Trophoblast cell (in vitro differentiated cells and primary cell): ENCODE data around the gene ALOX15B.
A peak's percentile ranks its signal among the peaks of the same experiment; 100 is the strongest.

Experiments used
- DNase-seq, 2 donors: peaks; one replicate each; pipeline ENCODE4 v3.0.0-alpha.2; 2016
- H2AFZ ChIP-seq: 2 replicates; pipeline ENCODE4 v1.6.1; 2013; ENCODE audit warnings: low read length, moderate library complexity, mild to moderate bottlenecking; ENCODE audit not compliant: insufficient read depth, poor library complexity
- H2AK5ac ChIP-seq: 2 replicates; pipeline ENCODE4 v1.6.1; 2013; ENCODE audit warnings: mild to moderate bottlenecking, low read length
- H2BK120ac ChIP-seq: 2 replicates; pipeline ENCODE4 v1.6.1; 2013; ENCODE audit warnings: low read length, mild to moderate bottlenecking, moderate library complexity; ENCODE audit not compliant: insufficient read depth, poor library complexity
- H2BK12ac ChIP-seq: 2 replicates; pipeline ENCODE4 v1.6.1; 2013; ENCODE audit warnings: mild to moderate bottlenecking, low read length, moderate library complexity
- H2BK5ac ChIP-seq: 2 replicates; pipeline ENCODE4 v1.6.1; 2013; ENCODE audit warnings: low read length, low read depth, moderate library complexity, mild to moderate bottlenecking; ENCODE audit not compliant: poor library complexity
- H3K14ac ChIP-seq: 2 replicates; pipeline ENCODE4 v1.6.1; 2013; ENCODE audit warnings: mild to moderate bottlenecking, low read length
- H3K18ac ChIP-seq: 2 replicates; pipeline ENCODE4 v1.6.1; 2013; ENCODE audit warnings: mild to moderate bottlenecking, low read length
- H3K23ac ChIP-seq: 2 replicates; pipeline ENCODE4 v1.6.1; 2013; ENCODE audit warnings: low read length
- H3K27ac ChIP-seq: 2 replicates; pipeline ENCODE4 v1.5.1; 2013; ENCODE audit warnings: low read depth, mild to moderate bottlenecking, inconsistent platforms, low read length, moderate library complexity
- H3K27me3 ChIP-seq: 2 replicates; pipeline ENCODE4 v1.6.1; 2013; ENCODE audit warnings: inconsistent platforms, mild to moderate bottlenecking, low read length, moderate library complexity; ENCODE audit not compliant: insufficient read depth
- H3K36me3 ChIP-seq, 2 experiments: 1 replicate in 1 of 2; 2 replicates in 1 of 2; pipeline ENCODE4 v1.6.1; 2013; ENCODE audit warnings: low read length in 2 of 2, mild to moderate bottlenecking in 2 of 2, moderate library complexity in 1 of 2; ENCODE audit not compliant: insufficient read depth in 2 of 2, control insufficient read depth in 1 of 2
- H3K4ac ChIP-seq: 2 replicates; pipeline ENCODE4 v1.6.1; 2013; ENCODE audit warnings: low read depth, mild to moderate bottlenecking, low read length, moderate library complexity
- H3K4me1 ChIP-seq, 2 experiments: 1 replicate in 1 of 2; 2 replicates in 1 of 2; pipeline ENCODE4 v1.6.1; 2013; ENCODE audit warnings: low read length in 2 of 2, mild to moderate bottlenecking in 2 of 2, moderate library complexity in 1 of 2; ENCODE audit not compliant: insufficient read depth in 2 of 2, control insufficient read depth in 1 of 2
- H3K4me2 ChIP-seq: 2 replicates; pipeline ENCODE4 v1.6.1; 2013; ENCODE audit warnings: inconsistent platforms, mild to moderate bottlenecking, low read length, moderate library complexity
- H3K4me3 ChIP-seq: 2 replicates; pipeline ENCODE4 v1.5.1; 2013; ENCODE audit warnings: mild to moderate bottlenecking, low read depth, low read length, inconsistent platforms
- H3K79me1 ChIP-seq: one replicate; pipeline ENCODE4 v1.6.1; 2013; ENCODE audit warnings: low read length
- H3K79me2 ChIP-seq: 2 replicates; pipeline ENCODE4 v1.6.1; 2013; ENCODE audit warnings: low read length, mild to moderate bottlenecking; ENCODE audit not compliant: control insufficient read depth, insufficient read depth, poor library complexity
- H3K9ac ChIP-seq: 2 replicates; pipeline ENCODE4 v1.6.1; 2013; ENCODE audit warnings: mild to moderate bottlenecking, low read length
- H3K9me3 ChIP-seq: 2 replicates; pipeline ENCODE4 v1.6.1; 2013; ENCODE audit warnings: low read depth, mild to moderate bottlenecking, control low read depth, inconsistent platforms, low read length; ENCODE audit not compliant: insufficient read depth
- H4K12ac ChIP-seq: 2 replicates; pipeline ENCODE4 v1.6.1; 2013; ENCODE audit warnings: low read depth, mild to moderate bottlenecking, low read length, moderate library complexity
- H4K8ac ChIP-seq: 2 replicates; pipeline ENCODE4 v1.6.1; 2013; ENCODE audit warnings: low read depth, mild to moderate bottlenecking, low read length, moderate library complexity
- H4K91ac ChIP-seq: one replicate; pipeline ENCODE4 v1.6.1; 2013; ENCODE audit warnings: low read depth, mild to moderate bottlenecking, low read length, moderate library complexity
- WGBS: extraction: QIAGEN DNeasy Blood & Tissue Kit; methylation state at CpG from one replicate; pipeline ENCODE4 v1.1.7; 2013; ENCODE audit warnings: missing lambda C conversion rate; ENCODE audit not compliant: insufficient read length, insufficient coverage; ENCODE audit errors: extremely low coverage; 5-methylcytosine and 5-hydroxymethylcytosine counted together

ALOX15B gene

GRCh38 chr17:8031950-8032349 is 6.9 kb upstream of the ALOX15B start:
- H3K4me1 ChIP-seq, result no peaks in the 10 kb centered on the region
- H3K79me2 ChIP-seq, result no peaks in the 10 kb centered on the region
- H3K23ac ChIP-seq, result no peak overlapping the region
- no peak overlapping the region for H2BK12ac ChIP-seq
- no peak overlapping the region for H3K14ac ChIP-seq
- H4K91ac ChIP-seq, result no peak overlapping the region
- no peak overlapping the region for H3K27ac ChIP-seq
- no peak overlapping the region for H3K4me3 ChIP-seq
- H3K9ac ChIP-seq, result no peak overlapping the region
- no peak overlapping the region for H4K12ac ChIP-seq
- DNase-seq, result no peak
- H2BK5ac ChIP-seq, result no peak overlapping the region
- no CpG with 5 or more reads among the region's 1 CpG for WGBS
- H3K9me3 ChIP-seq, result no peaks in the 10 kb centered on the region
- no peaks in the 10 kb centered on the region for H3K27me3 ChIP-seq
- no peaks in the 10 kb centered on the region for H3K36me3 ChIP-seq
- H3K4me2 ChIP-seq, result no peak overlapping the region
- H3K4ac ChIP-seq, result no peak overlapping the region
- no peak overlapping the region for H2AK5ac ChIP-seq
- H3K79me1 ChIP-seq, result no peaks in the 10 kb centered on the region
- no peak overlapping the region for H2AFZ ChIP-seq
- H3K18ac ChIP-seq, result no peak overlapping the region
- H4K8ac ChIP-seq, result no peak overlapping the region
- no peak overlapping the region for H2BK120ac ChIP-seq

- H2BK12ac ChIP-seq, result no peak overlapping the region
- no CpG with 5 or more reads among the region's 2 CpGs for WGBS
- H2BK5ac ChIP-seq, result no peak overlapping the region
- no peak for DNase-seq
- H2BK120ac ChIP-seq, result no peak overlapping the region
- H3K23ac ChIP-seq, result no peak overlapping the region
- H3K4me2 ChIP-seq, result no peak overlapping the region
- no peak overlapping the region for H3K27ac ChIP-seq
- no peak overlapping the region for H2AFZ ChIP-seq
- no peak overlapping the region for H3K9ac ChIP-seq
- H3K14ac ChIP-seq, result no peak overlapping the region
- H3K4me1 ChIP-seq, result no peaks in the 10 kb centered on the region
- H3K79me1 ChIP-seq, result no peaks in the 10 kb centered on the region
- H3K4me3 ChIP-seq, result no peak overlapping the region
- H3K4ac ChIP-seq, result no peak overlapping the region
- H3K9me3 ChIP-seq, result no peaks in the 10 kb centered on the region
- H3K27me3 ChIP-seq, result no peaks in the 10 kb centered on the region
- H3K36me3 ChIP-seq, result no peaks in the 10 kb centered on the region
- H4K8ac ChIP-seq, result no peak overlapping the region
- H4K91ac ChIP-seq, result no peak overlapping the region
- no peak overlapping the region for H2AK5ac ChIP-seq
- H4K12ac ChIP-seq, result no peak overlapping the region
- no peaks in the 10 kb centered on the region for H3K79me2 ChIP-seq
- H3K18ac ChIP-seq, result no peak overlapping the region
Measured at GRCh38 chr17:8032442-8032841, 6.4 kb upstream of the ALOX15B start.

- no peak overlapping the region for H2BK5ac ChIP-seq
- no peak overlapping the region for H4K91ac ChIP-seq
- no CpG with 5 or more reads among the region's 11 CpGs for WGBS
- no peak overlapping the region for H2BK12ac ChIP-seq
- no peaks in the 10 kb centered on the region for H3K4me1 ChIP-seq
- peaks cover 4% of the 10 kb centered on the region for H3K27me3 ChIP-seq
- H3K79me2 ChIP-seq, result no peaks in the 10 kb centered on the region
- H3K27ac ChIP-seq, result no peak overlapping the region
- no peak overlapping the region for H3K4me2 ChIP-seq
- no peak overlapping the region for H3K9ac ChIP-seq
- no peak overlapping the region for H4K12ac ChIP-seq
- no peaks in the 10 kb centered on the region for H3K9me3 ChIP-seq
- H3K79me1 ChIP-seq, result no peaks in the 10 kb centered on the region
- no peak overlapping the region for H3K4ac ChIP-seq
- DNase-seq, result no peak
- no peak overlapping the region for H2AK5ac ChIP-seq
- no peak overlapping the region for H2BK120ac ChIP-seq
- H3K4me3 ChIP-seq, result no peak overlapping the region
- H2AFZ ChIP-seq, result no peak overlapping the region
- no peak overlapping the region for H4K8ac ChIP-seq
- H3K36me3 ChIP-seq, result no peaks in the 10 kb centered on the region
- no peak overlapping the region for H3K18ac ChIP-seq
- no peak overlapping the region for H3K14ac ChIP-seq
- H3K23ac ChIP-seq, result no peak overlapping the region
Measured at GRCh38 chr17:8039611-8040168, 831 bp downstream of the ALOX15B start.

GRCh38 chr17:8041249-8041928 is 2.5 kb downstream of the ALOX15B start:
- Histone ChIP-seq H3K14ac (no peak overlapping the region), H4K91ac (no peak overlapping the region), H2AFZ (no peak overlapping the region), H3K79me2 (no peaks in the 10 kb centered on the region), H3K36me3 (no peaks in the 10 kb centered on the region), H3K27me3 (peaks cover 4% of the 10 kb centered on the region), H3K4me2 (no peak overlapping the region), H4K8ac (no peak overlapping the region), H2BK12ac (no peak overlapping the region), H3K4me3 (no peak overlapping the region), H3K9me3 (peaks cover 3% of the 10 kb centered on the region), H2BK120ac (no peak overlapping the region), H3K23ac (no peak overlapping the region), H3K79me1 (no peaks in the 10 kb centered on the region), H2BK5ac (no peak overlapping the region), H3K4ac (no peak overlapping the region), H3K18ac (no peak overlapping the region), H3K4me1 (no peaks in the 10 kb centered on the region), H4K12ac (no peak overlapping the region), H2AK5ac (no peak overlapping the region), H3K9ac (no peak overlapping the region), H3K27ac (no peak overlapping the region)
- peak; percentile 41 to 72 for DNase-seq
- no CpG with 5 or more reads among the region's 8 CpGs for WGBS
